IMR-90 (cell line): ENCODE data around the gene SYN1. TPM values are rescaled to one million over a fixed set of nuclear protein-coding genes. Genes with fewer than 3 reads are reported as not detected.

Source experiments
- ATAC-seq: fragments of 200-7000 bp; cut with Tn5 transposase; 2 replicates; pipeline ENCODE4 v1.9.1; 2020; ENCODE audit warnings: low read depth, mild to moderate bottlenecking, moderate library complexity
- BruUV-seq: library from RNA; stranded (reverse); fragments of 400-500 nt; replicated peaks from 2 replicates; lab custom pipeline; 2021; lab: Mats Ljungman, UMichigan
- CTCF ChIA-PET: fragments of 300-600 bp; formaldehyde crosslinking; extraction: SDS; loops from one replicate; lab custom pipeline; 2021; ENCODE audit warnings: antibody characterized with exemption; lab: Yijun Ruan, JAX
- POLR2A ChIA-PET: fragments of 300-600 bp; sonication (Branson Sonifier 250); formaldehyde crosslinking; loops from one replicate; lab custom pipeline; 2022; ENCODE audit warnings: antibody characterized with exemption; ENCODE audit not compliant: unreplicated experiment; lab: Charles Lee
- DNase-seq: peaks from one replicate; pipeline ENCODE4 v3.0.0; 2013
- H2AFZ ChIP-seq: replicated peaks from 2 replicates; pipeline ENCODE3; 2013; ENCODE audit warnings: low read length, mild to moderate bottlenecking; ENCODE audit not compliant: poor library complexity
- H2AK5ac ChIP-seq: 2 replicates; pipeline ENCODE4 v1.6.1; 2013; ENCODE audit warnings: low read depth, low read length, inconsistent platforms
- H2AK9ac ChIP-seq: replicated peaks from 2 replicates; pipeline ENCODE3; 2013; ENCODE audit warnings: mild to moderate bottlenecking, low read depth, low read length, moderate library complexity; ENCODE audit not compliant: poor library complexity
- H2BK120ac ChIP-seq: 2 replicates; pipeline ENCODE4 v1.6.1; 2013; ENCODE audit warnings: low read depth, low read length, inconsistent platforms
- H2BK15ac ChIP-seq: 3 replicates; pipeline ENCODE4 v1.6.1; 2013; ENCODE audit warnings: low read depth, low read length, inconsistent platforms
- H2BK20ac ChIP-seq: 2 replicates; pipeline ENCODE4 v1.6.1; 2013; ENCODE audit warnings: low read depth, mild to moderate bottlenecking, inconsistent platforms, low read length, moderate library complexity
- H2BK5ac ChIP-seq: 2 replicates; pipeline ENCODE4 v1.6.1; 2013; ENCODE audit warnings: mild to moderate bottlenecking, low read depth, low read length, inconsistent platforms; ENCODE audit not compliant: poor library complexity, severe bottlenecking
- H3K14ac ChIP-seq: replicated peaks from 2 replicates; pipeline ENCODE4 v1.6.1; 2013; ENCODE audit warnings: low read depth, low read length, inconsistent platforms
- H3K18ac ChIP-seq: 2 replicates; pipeline ENCODE4 v1.6.1; 2013; ENCODE audit warnings: low read depth, low read length, control low read depth
- H3K23ac ChIP-seq: 2 replicates; pipeline ENCODE4 v1.6.1; 2013; ENCODE audit warnings: low read depth, low read length, inconsistent platforms
- H3K27ac ChIP-seq: 2 replicates; pipeline ENCODE4 v1.5.1; 2013; ENCODE audit warnings: mild to moderate bottlenecking, control low read depth, low read length; ENCODE audit not compliant: insufficient read depth
- H3K27me3 ChIP-seq: 2 replicates; pipeline ENCODE4 v1.6.1; 2013; ENCODE audit warnings: low read length; ENCODE audit not compliant: control insufficient read depth, insufficient read depth
- H3K36me3 ChIP-seq: 2 replicates; pipeline ENCODE4 v1.6.1; 2013; ENCODE audit warnings: low read length, mixed read lengths; ENCODE audit not compliant: control insufficient read depth, insufficient read depth
- H3K4ac ChIP-seq: 2 replicates; pipeline ENCODE4 v1.6.1; 2013; ENCODE audit warnings: low read depth, low read length, inconsistent platforms
- H3K4me1 ChIP-seq: 2 replicates; pipeline ENCODE4 v1.6.1; 2013; ENCODE audit warnings: low read length, mixed read lengths; ENCODE audit not compliant: control insufficient read depth, insufficient read depth
- H3K4me2 ChIP-seq: 2 replicates; pipeline ENCODE4 v1.6.1; 2013; ENCODE audit warnings: low read depth, mild to moderate bottlenecking, control low read depth, low read length, moderate library complexity
- H3K4me3 ChIP-seq: 2 replicates; pipeline ENCODE4 v1.5.1; 2013; ENCODE audit warnings: low read depth, mild to moderate bottlenecking, control low read depth, low read length, moderate library complexity; ENCODE audit not compliant: insufficient read depth
- H3K56ac ChIP-seq: 2 replicates; pipeline ENCODE4 v1.6.1; 2013; ENCODE audit warnings: low read length, inconsistent platforms; ENCODE audit not compliant: insufficient read depth; ENCODE audit errors: extremely low read depth
- H3K79me1 ChIP-seq, 2 experiments: 2 replicates each; pipeline ENCODE4 v1.6.1; 2013; ENCODE audit warnings: low read length in 2 of 2, inconsistent platforms in 1 of 2, low read depth in 1 of 2
- H3K9ac ChIP-seq: 2 replicates; pipeline ENCODE4 v1.6.1; 2013; ENCODE audit warnings: low read depth, low read length, control low read depth
- H3K9me1 ChIP-seq: 2 replicates; pipeline ENCODE4 v1.6.1; 2013; ENCODE audit warnings: low read length, inconsistent platforms; ENCODE audit not compliant: insufficient read depth
- H3K9me3 ChIP-seq: 2 replicates; pipeline ENCODE4 v1.6.1; 2013; ENCODE audit warnings: low read length; ENCODE audit not compliant: control insufficient read depth, insufficient read depth
- H4K20me1 ChIP-seq: 2 replicates; pipeline ENCODE4 v1.6.1; 2013; ENCODE audit warnings: low read length, inconsistent platforms; ENCODE audit not compliant: insufficient read depth
- H4K5ac ChIP-seq: 2 replicates; pipeline ENCODE4 v1.6.1; 2013; ENCODE audit warnings: mild to moderate bottlenecking, low read depth, low read length, control low read depth
- H4K8ac ChIP-seq, 2 experiments: 2 replicates each; pipeline ENCODE4 v1.6.1; 2013; ENCODE audit warnings: low read depth in 2 of 2, low read length in 2 of 2, control low read depth in 1 of 2, inconsistent platforms in 1 of 2
- H4K91ac ChIP-seq: 2 replicates; pipeline ENCODE4 v1.6.1; 2013; ENCODE audit warnings: low read depth, low read length, inconsistent platforms; ENCODE audit not compliant: insufficient read depth
- BHLHE40 ChIP-seq: fragments of 150-350 bp; IDR thresholded peaks from 2 replicates; pipeline ENCODE4 v1.6.1; 2016; ENCODE audit warnings: mild to moderate bottlenecking, low read depth, low read length
- CEBPB ChIP-seq: IDR thresholded peaks from 2 replicates; pipeline ENCODE4 v1.6.1; 2012; ENCODE audit warnings: low read depth, low read length, improper control_type of control experiment
- CTCF ChIP-seq: conservative IDR thresholded peaks from 2 replicates; pipeline ENCODE4 v1.5.1; 2012; ENCODE audit warnings: mild to moderate bottlenecking, low read depth, low read length, improper control_type of control experiment
- ELK1 ChIP-seq: fragments of 150-350 bp; IDR thresholded peaks from 2 replicates; pipeline ENCODE4 v1.6.1; 2016; ENCODE audit warnings: low read depth, mild to moderate bottlenecking, low read length, moderate library complexity, borderline replicate concordance
- FOS ChIP-seq: fragments of 150-350 bp; IDR thresholded peaks from 2 replicates; pipeline ENCODE4 v1.6.1; 2016; ENCODE audit warnings: low read depth, low read length
- MAFK ChIP-seq: IDR thresholded peaks from 2 replicates; pipeline ENCODE4 v1.6.1; 2012; ENCODE audit warnings: low read depth, low read length, improper control_type of control experiment
- MAZ ChIP-seq: IDR thresholded peaks from 2 replicates; pipeline ENCODE4 v1.6.1; 2012; ENCODE audit warnings: low read depth, mild to moderate bottlenecking, low read length, improper control_type of control experiment, moderate library complexity, borderline replicate concordance
- MXI1 ChIP-seq: IDR thresholded peaks from 2 replicates; pipeline ENCODE4 v1.6.1; 2012; ENCODE audit warnings: low read depth, mild to moderate bottlenecking, low read length, moderate library complexity, borderline replicate concordance
- NFE2L2 ChIP-seq: fragments of 150-350 bp; IDR thresholded peaks from 2 replicates; pipeline ENCODE4 v1.6.1; 2016; ENCODE audit warnings: low read depth, mild to moderate bottlenecking, low read length
- POLR2A ChIP-seq: IDR thresholded peaks from 2 replicates; pipeline ENCODE4 v1.6.1; 2012; ENCODE audit warnings: mild to moderate bottlenecking, low read depth, low read length
- RAD21 ChIP-seq: IDR thresholded peaks from 2 replicates; pipeline ENCODE4 v1.6.1; 2012; ENCODE audit warnings: low read length, improper control_type of control experiment
- RFX5 ChIP-seq: IDR thresholded peaks from 2 replicates; pipeline ENCODE4 v1.8.0; 2012; ENCODE audit warnings: low read depth, mild to moderate bottlenecking, low read length, moderate library complexity
- SMC3 ChIP-seq: fragments of 150-350 bp; IDR thresholded peaks from 2 replicates; pipeline ENCODE4 v1.6.1; 2016; ENCODE audit warnings: low read depth, mild to moderate bottlenecking, antibody characterized with exemption, low read length, moderate library complexity
- WGBS, 2 experiments: methylation state at CpG; one replicate each; pipeline versions ENCODE4 v1.1.5 to v1.1.7; 2013; ENCODE audit warnings: missing lambda C conversion rate in 2 of 2; ENCODE audit not compliant: insufficient read length in 1 of 2; ENCODE audit errors: extremely low coverage in 2 of 2; 5-methylcytosine and 5-hydroxymethylcytosine counted together
- dilution Hi-C: fragments of 300-500 bp; cut with HindIII; formaldehyde crosslinking; loops from one replicate; pipeline ENCODE4 v1.14.3; 2018; ENCODE audit warnings: low sequenced_read_pairs; ENCODE audit not compliant: unreplicated experiment
- in situ Hi-C: fragments of 300-500 bp; cut with MboI; formaldehyde crosslinking; loops from 3 replicates; pipeline ENCODE4 v1.14.3; 2019; ENCODE audit warnings: low sequenced_read_pairs, inconsistent platforms, mixed read lengths
- intact Hi-C: fragments of 100-400 bp; cut with micrococcal nuclease; formaldehyde crosslinking; loops from 2 replicates; pipeline ENCODE4 v1.10.0; 2022
- polyA plus RNA-seq, 3 experiments: library from polyadenylated mRNA; depleted of rRNA; stranded (reverse); fragments of >200 nt; gene quantifications; 2 replicates each; pipeline ENCODE4 v1.2.3, GENCODE V29; 2012; ENCODE audit warnings: low replicate concordance in 1 of 3
- total RNA-seq: library from RNA; depleted of rRNA; stranded (reverse); fragments of >200 nt; gene quantifications from 2 replicates; pipeline ENCODE4 v1.2.3, GENCODE V29; 2012
- TF ChIP-seq, protein P1 (sequence below): fragments of 150-350 bp; IDR thresholded peaks from 2 replicates; pipeline ENCODE4 v1.6.1; 2017; ENCODE audit warnings: mild to moderate bottlenecking, antibody characterized with exemption, low read length, low read depth

SYN1 gene
- total and polyA plus RNA-seq, 2 of the 4 experiments (the other 2 are of a cell fraction) = under 0.01 to 0.56 TPM

GRCh38 chrX:47571215-47571614 is 48.4 kb downstream of the SYN1 start:
- Histone ChIP-seq H3K27me3 (no peaks in the 10 kb centered on the region), H3K4me1 (peaks cover 13% of the 10 kb centered on the region), H3K4ac (no peak overlapping the region), H3K9ac (no peak overlapping the region), H2AK5ac (no peak overlapping the region), H2AK9ac (no peak overlapping the region), H4K20me1 (no peaks in the 10 kb centered on the region; the same call in 1 of the 2 replicates), H2BK120ac (no peak overlapping the region), H2BK20ac (no peak overlapping the region), H2BK5ac (no peak overlapping the region), H3K18ac (no peak overlapping the region), H3K4me3 (no peak overlapping the region), H4K8ac (no peak overlapping the region), H3K23ac (no peak overlapping the region), H3K9me1 (no peaks in the 10 kb centered on the region; the same call in 1 of the 2 replicates), H3K27ac (no peak overlapping the region), H3K9me3 (no peaks in the 10 kb centered on the region; the same call in 1 of the 2 replicates), H4K5ac (no peak overlapping the region), H3K79me1 (peaks cover 0 to 3% of the 10 kb centered on the region in 2 experiments; a peak in 1 of 4 replicates), H2BK15ac (no peak overlapping the region), H3K4me2 (no peak overlapping the region), H4K91ac (no peak overlapping the region), H3K56ac (no peak overlapping the region), H3K14ac (no peak overlapping the region), H3K36me3 (peaks cover 28% of the 10 kb centered on the region), H2AFZ (no peak overlapping the region)
- ATAC-seq (no peak), DNase-seq (no peak)
- intact Hi-C loops = no loop called here
- POLR2A ChIA-PET = no interaction called here
- dilution Hi-C loops = no loop called here
- CTCF ChIA-PET = no interaction called here
- in situ Hi-C loops = no loop called here
- TF ChIP-seq POLR2A = no peak
- TF ChIP-seq NFE2L2 = no peak
- TF ChIP-seq ELK1 = no peak
- TF ChIP-seq SMC3 = no peak
- TF ChIP-seq MXI1 = no peak
- TF ChIP-seq MAFK = no peak
- TF ChIP-seq BHLHE40 = no peak
- TF ChIP-seq, protein P1, sequence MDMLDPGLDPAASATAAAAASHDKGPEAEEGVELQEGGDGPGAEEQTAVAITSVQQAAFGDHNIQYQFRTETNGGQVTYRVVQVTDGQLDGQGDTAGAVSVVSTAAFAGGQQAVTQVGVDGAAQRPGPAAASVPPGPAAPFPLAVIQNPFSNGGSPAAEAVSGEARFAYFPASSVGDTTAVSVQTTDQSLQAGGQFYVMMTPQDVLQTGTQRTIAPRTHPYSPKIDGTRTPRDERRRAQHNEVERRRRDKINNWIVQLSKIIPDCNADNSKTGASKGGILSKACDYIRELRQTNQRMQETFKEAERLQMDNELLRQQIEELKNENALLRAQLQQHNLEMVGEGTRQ = no peak
- no peak for TF ChIP-seq RAD21
- TF ChIP-seq CTCF = no peak
- no peak for TF ChIP-seq MAZ
- TF ChIP-seq CEBPB = no peak
- no peak for TF ChIP-seq FOS
- TF ChIP-seq RFX5 = no peak
- TSS peak; percentile 56 for BruUV-seq
- 88% methylated on average over 4 of the region's 11 CpGs; no CpG with 5 or more reads in 1 of the 2 experiments for WGBS, 2 experiments
